ENCODE data around the gene MGAT5.

- TF ChIP-seq CTCF (IDR thresholded peaks at IDR 0.05; ENCODE audit: low read length), result no peak
- TF ChIP-seq EZH2 (IDR thresholded peaks at IDR 0.05; ENCODE audit: borderline replicate concordance, low read length), result no peak
Measured at GRCh38 chr2:134490559-134490958, 236.7 kb downstream of the MGAT5 start.
